Trophoblast cell (in vitro differentiated cells and primary cell): ENCODE data around the gene CUX1.

ENCODE experiments used
- DNase-seq, 2 donors: peaks; one replicate each; pipeline ENCODE4 v3.0.0-alpha.2; 2016
- H2AFZ ChIP-seq: 2 replicates; pipeline ENCODE4 v1.6.1; 2013; ENCODE audit warnings: low read length, moderate library complexity, mild to moderate bottlenecking; ENCODE audit not compliant: insufficient read depth, poor library complexity
- H2AK5ac ChIP-seq: 2 replicates; pipeline ENCODE4 v1.6.1; 2013; ENCODE audit warnings: mild to moderate bottlenecking, low read length
- H2BK120ac ChIP-seq: 2 replicates; pipeline ENCODE4 v1.6.1; 2013; ENCODE audit warnings: low read length, mild to moderate bottlenecking, moderate library complexity; ENCODE audit not compliant: insufficient read depth, poor library complexity
- H2BK12ac ChIP-seq: 2 replicates; pipeline ENCODE4 v1.6.1; 2013; ENCODE audit warnings: mild to moderate bottlenecking, low read length, moderate library complexity
- H2BK5ac ChIP-seq: 2 replicates; pipeline ENCODE4 v1.6.1; 2013; ENCODE audit warnings: low read length, low read depth, moderate library complexity, mild to moderate bottlenecking; ENCODE audit not compliant: poor library complexity
- H3K14ac ChIP-seq: 2 replicates; pipeline ENCODE4 v1.6.1; 2013; ENCODE audit warnings: mild to moderate bottlenecking, low read length
- H3K18ac ChIP-seq: 2 replicates; pipeline ENCODE4 v1.6.1; 2013; ENCODE audit warnings: mild to moderate bottlenecking, low read length
- H3K23ac ChIP-seq: 2 replicates; pipeline ENCODE4 v1.6.1; 2013; ENCODE audit warnings: low read length
- H3K27ac ChIP-seq: 2 replicates; pipeline ENCODE4 v1.5.1; 2013; ENCODE audit warnings: low read depth, mild to moderate bottlenecking, inconsistent platforms, low read length, moderate library complexity
- H3K27me3 ChIP-seq: 2 replicates; pipeline ENCODE4 v1.6.1; 2013; ENCODE audit warnings: inconsistent platforms, mild to moderate bottlenecking, low read length, moderate library complexity; ENCODE audit not compliant: insufficient read depth
- H3K36me3 ChIP-seq, 2 experiments: 1 replicate in 1 of 2; 2 replicates in 1 of 2; pipeline ENCODE4 v1.6.1; 2013; ENCODE audit warnings: low read length in 2 of 2, mild to moderate bottlenecking in 2 of 2, moderate library complexity in 1 of 2; ENCODE audit not compliant: insufficient read depth in 2 of 2, control insufficient read depth in 1 of 2
- H3K4ac ChIP-seq: 2 replicates; pipeline ENCODE4 v1.6.1; 2013; ENCODE audit warnings: low read depth, mild to moderate bottlenecking, low read length, moderate library complexity
- H3K4me1 ChIP-seq, 2 experiments: 1 replicate in 1 of 2; 2 replicates in 1 of 2; pipeline ENCODE4 v1.6.1; 2013; ENCODE audit warnings: low read length in 2 of 2, mild to moderate bottlenecking in 2 of 2, moderate library complexity in 1 of 2; ENCODE audit not compliant: insufficient read depth in 2 of 2, control insufficient read depth in 1 of 2
- H3K4me2 ChIP-seq: 2 replicates; pipeline ENCODE4 v1.6.1; 2013; ENCODE audit warnings: inconsistent platforms, mild to moderate bottlenecking, low read length, moderate library complexity
- H3K4me3 ChIP-seq: 2 replicates; pipeline ENCODE4 v1.5.1; 2013; ENCODE audit warnings: mild to moderate bottlenecking, low read depth, low read length, inconsistent platforms
- H3K79me1 ChIP-seq: one replicate; pipeline ENCODE4 v1.6.1; 2013; ENCODE audit warnings: low read length
- H3K79me2 ChIP-seq: 2 replicates; pipeline ENCODE4 v1.6.1; 2013; ENCODE audit warnings: low read length, mild to moderate bottlenecking; ENCODE audit not compliant: control insufficient read depth, insufficient read depth, poor library complexity
- H3K9ac ChIP-seq: 2 replicates; pipeline ENCODE4 v1.6.1; 2013; ENCODE audit warnings: mild to moderate bottlenecking, low read length
- H3K9me3 ChIP-seq: 2 replicates; pipeline ENCODE4 v1.6.1; 2013; ENCODE audit warnings: low read depth, mild to moderate bottlenecking, control low read depth, inconsistent platforms, low read length; ENCODE audit not compliant: insufficient read depth
- H4K12ac ChIP-seq: 2 replicates; pipeline ENCODE4 v1.6.1; 2013; ENCODE audit warnings: low read depth, mild to moderate bottlenecking, low read length, moderate library complexity
- H4K8ac ChIP-seq: 2 replicates; pipeline ENCODE4 v1.6.1; 2013; ENCODE audit warnings: low read depth, mild to moderate bottlenecking, low read length, moderate library complexity
- H4K91ac ChIP-seq: one replicate; pipeline ENCODE4 v1.6.1; 2013; ENCODE audit warnings: low read depth, mild to moderate bottlenecking, low read length, moderate library complexity
- WGBS: extraction: QIAGEN DNeasy Blood & Tissue Kit; methylation state at CpG from one replicate; pipeline ENCODE4 v1.1.7; 2013; ENCODE audit warnings: missing lambda C conversion rate; ENCODE audit not compliant: insufficient read length, insufficient coverage; ENCODE audit errors: extremely low coverage; 5-methylcytosine and 5-hydroxymethylcytosine counted together

Gene CUX1

DNA sequence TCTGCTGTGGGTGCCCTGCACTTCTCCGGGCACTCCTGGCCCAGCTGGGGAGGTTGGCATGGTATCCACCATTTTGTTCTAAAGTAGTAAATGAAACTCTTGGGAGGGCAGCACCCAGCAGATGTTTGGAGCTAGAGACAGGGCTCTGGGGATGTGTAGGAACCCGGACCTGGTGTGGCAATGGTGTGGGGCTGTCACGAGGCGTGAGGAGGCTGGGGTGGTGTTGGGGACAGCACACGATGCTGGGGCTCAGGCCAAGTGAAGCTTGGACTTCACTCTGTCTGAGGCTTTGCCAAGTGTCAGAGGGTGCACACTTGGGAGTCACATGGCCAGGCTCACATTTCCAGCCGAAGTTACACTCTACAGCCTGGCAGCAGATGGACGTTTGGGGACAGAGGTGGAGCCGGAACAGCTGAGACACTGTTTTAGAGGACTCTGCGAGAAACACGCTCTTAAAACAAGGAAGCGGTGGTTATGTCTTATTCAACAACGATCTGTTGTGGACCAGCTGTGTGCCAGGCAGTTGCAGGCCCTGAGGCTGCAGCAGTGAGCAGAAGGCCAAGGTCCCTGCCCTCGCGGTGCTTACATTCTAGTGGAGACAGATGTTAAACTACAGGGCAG, 118.2 kb downstream of the CUX1 start:
- no peak overlapping the region for H2BK5ac ChIP-seq
- no peak overlapping the region for H4K12ac ChIP-seq
- H3K27ac ChIP-seq: no peak overlapping the region
- H3K4me3 ChIP-seq: no peak overlapping the region
- no peak overlapping the region for H3K18ac ChIP-seq
- H3K27me3 ChIP-seq: no peaks in the 10 kb centered on the region
- no peak overlapping the region for H3K23ac ChIP-seq
- no peak overlapping the region for H3K14ac ChIP-seq
- no peak overlapping the region for H2AFZ ChIP-seq
- H3K4me2 ChIP-seq: no peak overlapping the region
- no peak overlapping the region for H2BK120ac ChIP-seq
- WGBS: no CpG with 5 or more reads among the region's 14 CpGs
- H2BK12ac ChIP-seq: no peak overlapping the region
- H3K79me2 ChIP-seq: peaks cover 6% of the 10 kb centered on the region
- no peaks in the 10 kb centered on the region for H3K79me1 ChIP-seq
- peaks cover 9 to 12% of the 10 kb centered on the region in 2 experiments for H3K4me1 ChIP-seq
- no peak for DNase-seq
- H3K9me3 ChIP-seq: peaks cover 2% of the 10 kb centered on the region
- peaks cover 2 to 5% of the 10 kb centered on the region in 2 experiments for H3K36me3 ChIP-seq
- no peak overlapping the region for H3K4ac ChIP-seq
- H2AK5ac ChIP-seq: no peak overlapping the region
- no peak overlapping the region for H3K9ac ChIP-seq
- no peak overlapping the region for H4K8ac ChIP-seq
- H4K91ac ChIP-seq: no peak overlapping the region

DNA sequence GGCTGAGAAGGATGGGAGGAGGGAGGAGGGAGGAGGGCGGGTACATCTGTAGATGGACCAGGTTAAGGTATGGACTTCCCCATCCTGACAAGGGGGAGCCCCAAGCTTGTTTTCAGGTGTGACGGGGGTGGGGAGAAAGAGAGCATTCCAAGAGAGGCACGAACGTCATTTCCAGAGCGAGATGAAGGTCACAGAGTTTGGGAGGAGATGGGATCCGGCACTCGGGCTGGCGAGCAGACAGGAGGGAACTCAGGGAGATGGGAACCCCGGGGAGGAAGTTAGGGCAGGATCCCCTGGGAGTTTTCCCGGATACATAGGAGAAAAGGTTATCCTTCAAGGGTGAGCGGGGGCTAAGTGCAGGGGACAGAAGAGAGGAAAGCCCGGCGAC, 118.8 kb downstream of the CUX1 start:
- H2BK5ac ChIP-seq: no peak overlapping the region
- no peak overlapping the region for H2AFZ ChIP-seq
- H3K79me2 ChIP-seq: peaks cover 7% of the 10 kb centered on the region
- H3K27me3 ChIP-seq: no peaks in the 10 kb centered on the region
- no peak overlapping the region for H3K4me2 ChIP-seq
- no peak overlapping the region for H3K9ac ChIP-seq
- peak overlapping the region; percentile 43 for H4K8ac ChIP-seq
- H2AK5ac ChIP-seq: no peak overlapping the region
- peaks cover 2 to 5% of the 10 kb centered on the region in 2 experiments for H3K36me3 ChIP-seq
- H3K4ac ChIP-seq: no peak overlapping the region
- no peak overlapping the region for H3K14ac ChIP-seq
- no peak overlapping the region for H3K27ac ChIP-seq
- no peak for DNase-seq
- WGBS: no CpG with 5 or more reads among the region's 13 CpGs
- no peak overlapping the region for H3K23ac ChIP-seq
- no peak overlapping the region for H2BK120ac ChIP-seq
- H3K4me3 ChIP-seq: no peak overlapping the region
- peaks cover 15 to 18% of the 10 kb centered on the region in 2 experiments for H3K4me1 ChIP-seq
- no peaks in the 10 kb centered on the region for H3K79me1 ChIP-seq
- H4K91ac ChIP-seq: no peak overlapping the region
- H2BK12ac ChIP-seq: no peak overlapping the region
- H4K12ac ChIP-seq: no peak overlapping the region
- peak overlapping the region; percentile 52 for H3K18ac ChIP-seq
- peaks cover 2% of the 10 kb centered on the region for H3K9me3 ChIP-seq

DNA sequence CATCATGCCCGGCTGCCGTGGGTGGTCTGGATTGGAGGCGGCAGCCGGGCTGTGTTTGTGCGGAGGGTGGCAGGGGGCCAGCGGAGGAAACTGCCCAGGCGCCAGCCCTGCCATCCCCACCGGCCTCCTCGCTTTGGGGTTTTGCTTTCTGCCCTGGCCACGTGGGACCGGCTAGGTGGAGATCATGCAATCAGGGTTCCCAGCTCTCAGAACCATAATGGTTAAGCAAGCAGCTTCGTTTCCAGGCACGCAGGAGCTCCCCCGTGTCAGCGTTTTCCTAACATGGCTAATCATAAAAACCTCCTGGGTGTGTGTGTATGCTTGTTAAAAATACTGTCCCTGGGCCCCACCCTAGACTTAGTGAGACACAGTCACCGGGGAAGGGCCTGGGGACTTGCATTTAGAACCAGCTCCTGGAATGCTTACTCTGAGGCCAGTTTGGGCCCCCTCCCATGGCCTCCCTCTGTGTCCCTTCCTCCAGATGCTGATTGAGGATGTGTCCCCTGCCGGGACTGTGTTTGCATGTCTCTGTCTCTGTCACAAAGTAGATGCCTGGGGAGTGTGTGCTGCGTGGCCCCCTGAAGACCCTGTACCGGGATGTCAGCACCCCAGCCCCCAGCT, 119.3 kb downstream of the CUX1 start:
- Histone ChIP-seq H2AK5ac (no peak overlapping the region), H3K27ac (no peak overlapping the region)
- no CpG with 5 or more reads among the region's 19 CpGs for WGBS

DNA sequence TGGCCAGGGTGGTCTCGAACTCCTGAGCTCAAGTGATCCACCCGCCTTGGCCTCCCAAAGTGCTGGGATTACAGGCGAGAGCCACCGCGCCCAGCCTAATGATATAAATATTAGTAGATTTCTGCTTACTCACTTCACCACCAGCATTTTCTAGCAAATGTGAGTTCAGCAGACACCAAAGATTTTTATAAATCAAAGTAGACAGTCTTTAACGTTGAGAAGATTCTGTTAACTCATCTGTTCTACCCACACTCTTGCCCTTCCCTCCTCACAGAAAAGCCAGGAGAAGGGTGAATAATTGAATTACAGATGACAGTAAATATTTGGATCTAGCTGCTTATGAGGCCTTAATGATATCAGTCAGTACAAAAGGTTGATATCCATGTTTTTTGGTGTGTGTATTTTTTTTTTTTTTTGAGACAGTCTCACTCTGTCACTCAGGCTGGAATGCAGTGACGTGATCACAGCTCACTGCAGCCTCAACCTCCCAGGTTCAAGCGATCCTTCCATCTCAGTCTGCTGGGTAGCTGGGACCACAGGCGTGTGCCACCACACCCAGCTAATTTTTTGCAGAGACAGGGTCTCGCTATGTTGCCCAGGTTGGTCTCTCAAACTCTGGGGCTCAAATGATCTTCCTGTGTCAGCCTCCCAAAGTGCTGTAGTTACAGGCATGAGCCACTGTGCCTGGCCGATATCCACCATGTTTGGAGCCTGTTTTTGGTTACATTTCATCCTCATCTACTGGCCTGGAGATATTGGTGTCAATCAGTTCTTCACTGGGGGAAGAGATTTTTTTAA, 120.5 kb downstream of the CUX1 start:
- peaks cover 11% of the 10 kb centered on the region for H3K79me2 ChIP-seq
- no peak overlapping the region for H3K27ac ChIP-seq
- H3K18ac ChIP-seq: no peak overlapping the region
- peaks cover 24 to 28% of the 10 kb centered on the region in 2 experiments for H3K4me1 ChIP-seq
- no peak overlapping the region for H3K14ac ChIP-seq
- H4K91ac ChIP-seq: no peak overlapping the region
- no peak overlapping the region for H2BK5ac ChIP-seq
- H4K12ac ChIP-seq: no peak overlapping the region
- H3K4me3 ChIP-seq: no peak overlapping the region
- H2AFZ ChIP-seq: no peak overlapping the region
- H3K4me2 ChIP-seq: no peak overlapping the region
- H2AK5ac ChIP-seq: no peak overlapping the region
- WGBS: no CpG with 5 or more reads among the region's 11 CpGs
- no peak overlapping the region for H4K8ac ChIP-seq
- H2BK12ac ChIP-seq: no peak overlapping the region
- H3K9me3 ChIP-seq: peaks cover 2% of the 10 kb centered on the region
- H2BK120ac ChIP-seq: no peak overlapping the region
- H3K23ac ChIP-seq: no peak overlapping the region
- H3K9ac ChIP-seq: no peak overlapping the region
- no peak for DNase-seq
- no peaks in the 10 kb centered on the region for H3K27me3 ChIP-seq
- H3K79me1 ChIP-seq: peaks cover 5% of the 10 kb centered on the region
- H3K4ac ChIP-seq: no peak overlapping the region
- H3K36me3 ChIP-seq: peaks cover 2 to 8% of the 10 kb centered on the region in 2 experiments

More for the DNA sequence above, 119.3 kb downstream of the CUX1 start:
- no peak overlapping the region for H2BK120ac ChIP-seq
- H3K4me2 ChIP-seq: no peak overlapping the region
- no peak for DNase-seq
- peak overlapping the region; percentile 43 for H4K8ac ChIP-seq
- peaks cover 7% of the 10 kb centered on the region for H3K79me2 ChIP-seq
- no peak overlapping the region for H4K12ac ChIP-seq
- no peaks in the 10 kb centered on the region for H3K27me3 ChIP-seq
- H2BK5ac ChIP-seq: no peak overlapping the region
- H4K91ac ChIP-seq: no peak overlapping the region
- H3K18ac ChIP-seq: peak overlapping the region; percentile 52
- H3K4me1 ChIP-seq: peaks cover 19 to 20% of the 10 kb centered on the region in 2 experiments
- no peak overlapping the region for H3K9ac ChIP-seq
- no peaks in the 10 kb centered on the region for H3K79me1 ChIP-seq
- H2AFZ ChIP-seq: no peak overlapping the region
- H3K36me3 ChIP-seq: peaks cover 2 to 5% of the 10 kb centered on the region in 2 experiments
- peak overlapping the region; percentile 17 for H3K4ac ChIP-seq
- no peak overlapping the region for H3K14ac ChIP-seq
- no peak overlapping the region for H3K4me3 ChIP-seq
- peaks cover 2% of the 10 kb centered on the region for H3K9me3 ChIP-seq
- H2BK12ac ChIP-seq: no peak overlapping the region
- H3K23ac ChIP-seq: no peak overlapping the region
